Common myeloid progenitor, CD34-positive (primary cell): ENCODE results near the gene IGFBP7.
"Not testable (repeated sequence)": the region's sequence is repeated elsewhere in the genome, so short reads cannot be mapped to it uniquely, and the experiment has no call there.

Experiments
- CTCF ChIA-PET: fragments of 350-600 bp; sonication (Branson Sonifier 250); formaldehyde crosslinking; loops from one replicate; lab custom pipeline; 2021; ENCODE audit warnings: antibody characterized with exemption; lab: Charles Lee
- POLR2A ChIA-PET: fragments of 350-600 bp; sonication (Branson Sonifier 250); formaldehyde crosslinking; loops from one replicate; lab custom pipeline; 2021; ENCODE audit warnings: antibody characterized with exemption; lab: Charles Lee
- DNase-seq, 3 donors: peaks; one replicate each; pipeline versions ENCODE4 v3.0.0 to v3.0.0-alpha.2; 2013
- H3K27ac ChIP-seq, 2 experiments: 1 replicate in 1 of 2; 2 replicates in 1 of 2; pipeline ENCODE4 v1.7.0; 2013; ENCODE audit warnings: inconsistent platforms in 2 of 2, low read length in 2 of 2, mild to moderate bottlenecking in 2 of 2, low read depth in 1 of 2, moderate library complexity in 1 of 2; ENCODE audit not compliant: severe bottlenecking in 2 of 2, insufficient read depth in 1 of 2, poor library complexity in 1 of 2
- H3K27me3 ChIP-seq, 5 experiments: replicated peaks in 2 of 5; 1 replicate in 3 of 5; 2 replicates in 2 of 5; pipeline versions ENCODE4 v1.6.1 to v1.7.0; 2013; ENCODE audit warnings: low read length in 4 of 5, mild to moderate bottlenecking in 2 of 5, moderate library complexity in 2 of 5, inconsistent platforms in 1 of 5; ENCODE audit not compliant: insufficient read depth in 5 of 5, control insufficient read depth in 4 of 5
- H3K36me3 ChIP-seq, 4 experiments: 1 replicate in 2 of 4; 2 replicates in 2 of 4; pipeline versions ENCODE4 v1.6.1 to v1.7.0; 2013; ENCODE audit warnings: low read length in 3 of 4, control low read depth in 1 of 4, mild to moderate bottlenecking in 1 of 4; ENCODE audit not compliant: control insufficient read depth in 4 of 4, insufficient read depth in 4 of 4
- H3K4me1 ChIP-seq, 4 experiments: 1 replicate in 3 of 4; 2 replicates in 1 of 4; pipeline versions ENCODE4 v1.6.1 to v1.7.1; 2013; ENCODE audit warnings: low read length in 3 of 4, mild to moderate bottlenecking in 3 of 4, control low read depth in 1 of 4, inconsistent platforms in 1 of 4, moderate library complexity in 1 of 4; ENCODE audit not compliant: control insufficient read depth in 4 of 4, insufficient read depth in 4 of 4; ENCODE audit errors: control extremely low read depth in 1 of 4
- H3K4me3 ChIP-seq, 7 experiments: 1 replicate in 4 of 7; 2 replicates in 3 of 7; pipeline versions ENCODE4 v1.5.1 to v1.7.0; 2013; ENCODE audit warnings: mild to moderate bottlenecking in 7 of 7, low read length in 6 of 7, moderate library complexity in 6 of 7, inconsistent platforms in 2 of 7, low read depth in 2 of 7, control low read depth in 1 of 7; ENCODE audit not compliant: insufficient read depth in 4 of 7, control insufficient read depth in 1 of 7; ENCODE audit errors: extremely low read depth in 1 of 7
- H3K9me3 ChIP-seq, 5 experiments: 1 replicate in 4 of 5; 2 replicates in 1 of 5; pipeline versions ENCODE4 v1.6.1 to v1.7.1; 2013; ENCODE audit warnings: low read length in 4 of 5, mild to moderate bottlenecking in 2 of 5, inconsistent platforms in 1 of 5, low read depth in 1 of 5, moderate library complexity in 1 of 5; ENCODE audit not compliant: control insufficient read depth in 4 of 5, insufficient read depth in 2 of 5; ENCODE audit errors: control extremely low read depth in 1 of 5
- WGBS: methylation state at CpG from one replicate; pipeline ENCODE4 v1.1.5; 2013; ENCODE audit not compliant: insufficient coverage; 5-methylcytosine and 5-hydroxymethylcytosine counted together

IGFBP7 gene

GRCh38 chr4:57048590-57049304 lies 61.4 kb downstream of the IGFBP7 start:
- CTCF ChIA-PET: interaction anchor here (1.6 to 4.6 kb wide), 2 partner anchors 10 to 14 kb away, joined by 4 to 23 read pairs; no protein-coding TSS in a partner anchor
- Histone ChIP-seq H3K4me3 (no peak overlapping the region), H3K4me1 (peaks cover 0 to 8% (median 4%) of the 10 kb centered on the region in 4 experiments), H3K9me3 (peaks cover 0 to 3% (median 0%) of the 10 kb centered on the region in 5 experiments), H3K27ac (no peak overlapping the region), H3K36me3 (peaks cover 0 to 12% (median 5%) of the 10 kb centered on the region in 4 experiments), H3K27me3 (no peaks in the 10 kb centered on the region)
- POLR2A ChIA-PET: no interaction called here
- no CpG with 5 or more reads among the region's 1 CpG for WGBS
- DNase-seq: no peak

GRCh38 chr4:57047046-57047445 lies 63.1 kb downstream of the IGFBP7 start:
- POLR2A ChIA-PET, H3K27me3 ChIP-seq, DNase-seq, H3K9me3 ChIP-seq, H3K4me3 ChIP-seq, H3K27ac ChIP-seq, H3K36me3 ChIP-seq: not testable (repeated sequence)
- CTCF ChIA-PET: interaction anchor here (1.2 kb wide), 1 partner anchor 9 kb away, joined by 6 read pairs; no protein-coding TSS in a partner anchor
- WGBS: 100% methylated on average over 3 of the region's 6 CpGs
- H3K4me1 ChIP-seq: peaks cover 0 to 20% (median 14%) of the 10 kb centered on the region in 4 experiments

GRCh38 chr4:57044996-57045395 lies 65.2 kb downstream of the IGFBP7 start:
- POLR2A ChIA-PET: no interaction called here
- Histone ChIP-seq H3K4me1 (peaks cover 0 to 18% (median 14%) of the 10 kb centered on the region in 4 experiments), H3K4me3 (no peak overlapping the region), H3K27me3 (no peaks in the 10 kb centered on the region), H3K9me3 (peaks cover 0 to 3% (median 0%) of the 10 kb centered on the region in 5 experiments), H3K36me3 (peaks cover 0 to 17% (median 9%) of the 10 kb centered on the region in 4 experiments), H3K27ac (no peak overlapping the region)
- DNase-seq: no peak
- CTCF ChIA-PET: no interaction called here
- WGBS: 100% methylated on average over 1 of the region's 1 CpG

GRCh38 chr4:57044279-57044678 lies 65.9 kb downstream of the IGFBP7 start:
- WGBS: no CpG with 5 or more reads among the region's 1 CpG
- DNase-seq: no peak
- peaks cover 0 to 18% (median 14%) of the 10 kb centered on the region in 4 experiments for H3K4me1 ChIP-seq
- ChIA-PET POLR2A (no interaction called here), CTCF (no interaction called here)
- H3K27me3 ChIP-seq: no peaks in the 10 kb centered on the region
- H3K4me3 ChIP-seq: no peak overlapping the region
- peaks cover 0 to 3% (median 0%) of the 10 kb centered on the region in 5 experiments for H3K9me3 ChIP-seq
- H3K27ac ChIP-seq: no peak overlapping the region
- H3K36me3 ChIP-seq: peaks cover 0 to 23% (median 8%) of the 10 kb centered on the region in 4 experiments

- Histone ChIP-seq H3K27me3 (no peaks in the 10 kb centered on the region), H3K9me3 (peaks cover 0 to 3% (median 0%) of the 10 kb centered on the region in 5 experiments), H3K4me3 (no peak overlapping the region), H3K27ac (no peak overlapping the region), H3K4me1 (peaks cover 0 to 18% (median 14%) of the 10 kb centered on the region in 4 experiments), H3K36me3 (peaks cover 0 to 26% (median 8%) of the 10 kb centered on the region in 4 experiments)
- CTCF ChIA-PET: interaction anchor here (1.3 kb wide), 1 partner anchor 118 kb away, joined by 3 read pairs; no protein-coding TSS in a partner anchor
- DNase-seq: no peak
- POLR2A ChIA-PET: no interaction called here
- 86% methylated on average over 5 of the region's 6 CpGs for WGBS
These were observed 66.6 kb downstream of the IGFBP7 start for GRCh38 chr4:57043347-57044251.

- ChIA-PET POLR2A (no interaction called here), CTCF (interaction anchor here (1.3 to 1.5 kb wide), 2 partner anchors 119 to 122 kb away, joined by 3 to 6 read pairs; no protein-coding TSS in a partner anchor)
- no peak for DNase-seq
- 94% methylated on average over 5 of the region's 5 CpGs for WGBS
- Histone ChIP-seq H3K36me3 (peaks cover 2 to 26% (median 12%) of the 10 kb centered on the region in 4 experiments), H3K4me3 (no peak overlapping the region), H3K27ac (no peak overlapping the region), H3K4me1 (peaks cover 0 to 18% (median 14%) of the 10 kb centered on the region in 4 experiments), H3K9me3 (peaks cover 0 to 3% (median 0%) of the 10 kb centered on the region in 5 experiments), H3K27me3 (no peaks in the 10 kb centered on the region)
These were observed 67.4 kb downstream of the IGFBP7 start for GRCh38 chr4:57042711-57043169.
